CD4-positive, alpha-beta T cell treated with Interleukin-4 for 4 hours (primary cell): ENCODE measurements around the gene COPE.
"Not testable (repeated sequence)": the region's sequence is repeated elsewhere in the genome, so short reads cannot be mapped to it uniquely, and the experiment has no call there.

Source experiments
- DNase-seq: peaks from one replicate; pipeline ENCODE4 v3.0.0-alpha.2; 2020

The COPE gene

GRCh38 chr19:18939922-18940768, 21.0 kb upstream of the COPE start:
- DNase-seq, result no peak

- DNase-seq, result no peak
Observed at GRCh38 chr19:18939163-18939562, 20.0 kb upstream of the COPE start.

DNA sequence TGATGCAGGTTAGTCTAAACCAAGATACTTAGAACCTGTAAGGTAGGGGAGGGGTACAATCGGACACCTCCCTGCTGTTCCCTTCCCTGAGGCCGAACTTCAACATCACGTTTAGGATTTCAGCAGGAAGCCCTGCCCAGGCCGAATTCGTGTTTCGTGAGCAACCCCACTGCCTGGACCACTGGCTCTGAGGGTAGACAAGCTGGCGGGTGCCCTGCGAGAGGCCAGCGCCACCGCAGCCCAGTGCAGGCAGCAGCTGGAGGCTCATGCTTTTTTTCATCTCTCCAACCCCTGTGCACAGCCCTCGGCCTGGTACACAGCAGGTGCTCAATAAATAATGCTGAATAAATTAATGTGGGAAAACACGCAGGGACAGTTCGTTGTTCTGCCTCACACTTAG, 14.1 kb upstream of the COPE start:
- DNase-seq, result no peak

DNA sequence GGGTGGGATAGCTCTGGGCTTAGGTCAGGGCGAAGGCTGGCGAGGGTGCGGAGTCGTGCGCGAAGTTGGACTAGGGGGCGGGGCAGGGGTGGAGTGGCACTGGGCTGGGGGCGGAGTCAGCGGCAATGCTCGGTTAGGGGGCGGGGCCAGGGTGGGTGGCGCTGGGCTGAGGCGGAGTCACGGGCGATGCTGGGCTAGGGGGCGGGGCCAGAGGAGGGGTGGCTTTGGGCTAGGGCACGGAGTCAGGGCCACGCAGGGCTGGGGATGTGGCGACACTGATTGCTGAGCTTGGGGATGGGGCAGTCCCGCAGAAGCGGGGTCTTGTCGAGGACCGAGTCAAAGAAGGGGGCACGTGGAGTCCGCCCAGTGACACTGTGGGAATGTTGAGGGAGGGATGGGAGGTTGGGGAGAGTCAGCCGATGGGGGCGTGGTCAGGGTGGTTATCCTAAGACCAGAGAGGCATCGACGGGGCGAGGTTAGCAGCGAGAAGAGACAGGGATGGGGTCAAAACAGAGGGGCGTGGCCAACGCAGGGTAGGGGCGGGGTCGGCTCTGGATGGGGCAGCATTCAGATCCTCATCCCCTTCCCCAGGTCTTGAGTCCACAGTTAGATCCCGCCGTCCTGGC, 13.1 kb upstream of the COPE start:
- peak; percentile 50 for DNase-seq

DNA sequence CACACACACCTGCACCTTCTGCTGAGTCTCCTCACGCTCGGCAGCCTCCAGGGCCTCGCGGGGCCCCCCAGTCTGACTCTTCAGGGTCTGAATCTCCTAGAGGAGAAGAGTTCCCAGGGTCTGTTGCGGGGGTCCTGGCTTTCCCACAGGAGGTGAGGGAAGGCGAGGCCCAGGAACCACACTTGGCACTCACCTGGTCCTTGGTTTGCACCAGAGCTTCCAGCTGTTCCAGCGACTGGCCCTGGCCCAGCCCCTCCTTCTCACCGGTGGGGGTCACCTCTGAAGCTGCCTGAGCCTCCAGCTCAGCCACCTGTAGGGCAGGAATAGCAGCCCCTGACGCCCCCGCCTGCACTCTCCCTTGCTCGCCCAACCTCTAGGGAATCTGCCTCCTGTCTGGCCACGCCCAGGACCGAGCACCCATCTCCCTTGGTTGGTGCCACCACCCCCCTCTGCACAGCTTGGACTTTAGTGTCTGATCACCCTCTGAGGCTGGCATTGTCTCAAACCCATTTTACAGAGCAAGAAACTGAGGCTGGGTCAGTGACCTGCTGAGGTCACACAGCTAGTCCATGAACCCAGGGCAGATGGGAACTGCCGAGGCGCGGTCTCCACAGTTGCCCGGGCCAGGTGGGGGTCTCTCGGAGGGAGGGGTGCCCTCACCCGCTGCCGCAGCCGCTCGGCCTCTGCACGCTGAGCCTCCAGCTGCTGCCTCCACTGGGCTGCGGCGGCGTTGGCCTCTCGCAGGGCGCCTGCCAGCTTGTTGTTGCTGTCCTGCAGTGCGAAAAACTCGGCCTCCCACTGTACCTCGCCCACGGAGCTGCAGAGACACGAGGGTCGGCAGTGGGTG, 12.4 kb upstream of the COPE start:
- no peak for DNase-seq

- DNase-seq, result no peak
Observed at GRCh38 chr19:18929311-18929710, 10.1 kb upstream of the COPE start.

- no peak for DNase-seq
Observed at GRCh38 chr19:18928018-18928805, 9.0 kb upstream of the COPE start.

DNA sequence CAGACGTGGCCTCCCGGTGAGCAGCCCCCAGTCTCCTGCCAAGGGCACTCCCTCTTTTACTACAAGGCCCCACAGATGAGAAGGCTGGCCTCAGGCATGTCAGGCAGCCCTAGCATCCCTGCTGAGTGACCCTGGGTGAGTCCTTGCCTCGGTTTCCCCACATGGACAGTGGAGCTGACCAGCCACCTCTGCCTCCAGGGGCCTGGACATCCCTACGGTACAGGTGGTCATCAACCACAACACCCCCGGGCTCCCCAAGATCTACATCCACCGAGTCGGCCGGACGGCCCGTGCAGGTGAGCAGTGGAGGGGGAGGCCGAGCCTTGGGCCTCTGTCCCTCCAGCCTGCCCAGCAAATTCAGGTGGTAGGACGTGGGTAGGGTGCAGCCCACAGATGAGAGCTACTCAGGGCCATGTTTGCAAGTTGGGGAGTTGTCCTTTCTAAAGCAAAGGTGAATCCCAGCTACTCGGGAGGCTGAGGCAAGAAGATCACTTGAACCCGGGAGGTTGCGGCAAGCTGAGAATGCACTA, 5.6 kb upstream of the COPE start:
- no peak for DNase-seq

GRCh38 chr19:18922228-18922985, 3.2 kb upstream of the COPE start:
- DNase-seq, result no peak

- DNase-seq, result no peak
Observed at GRCh38 chr19:18921593-18921992, 2.4 kb upstream of the COPE start.

DNA sequence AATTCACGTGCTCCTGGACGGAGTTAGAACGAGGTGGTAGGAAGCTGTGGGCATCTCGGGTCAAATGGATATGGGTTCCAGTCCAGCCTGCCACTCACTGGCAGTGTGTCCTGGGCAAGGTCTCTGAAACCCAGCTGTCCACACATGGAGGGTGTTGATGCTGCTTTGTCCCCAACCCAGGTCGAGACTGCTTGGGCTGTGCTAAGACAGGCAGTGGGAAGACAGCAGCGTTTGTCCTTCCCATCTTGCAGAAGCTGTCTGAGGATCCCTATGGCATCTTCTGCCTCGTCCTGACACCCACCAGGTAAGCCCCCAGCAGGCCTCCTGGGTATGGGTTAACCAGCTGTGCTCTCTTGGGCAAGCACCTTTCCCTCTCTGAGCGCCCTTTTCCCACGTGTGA, 1.2 kb upstream of the COPE start:
- no peak for DNase-seq

GRCh38 chr19:18919900-18920214, 670 bp upstream of the COPE start:
- no peak for DNase-seq

GRCh38 chr19:18917593-18917992, 1.6 kb downstream of the COPE start:
- not testable (repeated sequence) for DNase-seq

- peak; percentile 22 for DNase-seq
Observed at GRCh38 chr19:18915639-18916038, 3.5 kb downstream of the COPE start.

- no peak for DNase-seq
Observed at GRCh38 chr19:18913466-18913865, 5.7 kb downstream of the COPE start.

DNA sequence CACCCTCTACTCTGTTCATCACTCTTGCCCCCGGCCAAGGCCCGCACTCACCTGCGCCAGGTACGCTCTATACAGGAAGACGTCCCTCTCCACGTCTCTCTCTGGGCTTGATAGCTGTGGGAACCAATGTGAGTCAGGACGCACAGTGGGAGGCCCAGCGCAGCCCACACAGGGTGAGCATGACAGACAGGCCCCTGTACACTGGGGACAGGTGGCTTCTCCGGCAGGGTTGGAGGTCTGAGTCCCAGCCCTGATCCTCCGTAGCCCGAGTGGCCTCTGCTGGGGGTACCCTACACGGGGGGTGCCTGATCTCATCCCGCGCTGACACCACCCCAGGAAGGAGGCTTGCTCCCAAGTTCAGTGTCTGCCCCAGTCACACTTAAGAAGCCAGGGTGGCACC, 6.3 kb downstream of the COPE start:
- no peak for DNase-seq

DNA sequence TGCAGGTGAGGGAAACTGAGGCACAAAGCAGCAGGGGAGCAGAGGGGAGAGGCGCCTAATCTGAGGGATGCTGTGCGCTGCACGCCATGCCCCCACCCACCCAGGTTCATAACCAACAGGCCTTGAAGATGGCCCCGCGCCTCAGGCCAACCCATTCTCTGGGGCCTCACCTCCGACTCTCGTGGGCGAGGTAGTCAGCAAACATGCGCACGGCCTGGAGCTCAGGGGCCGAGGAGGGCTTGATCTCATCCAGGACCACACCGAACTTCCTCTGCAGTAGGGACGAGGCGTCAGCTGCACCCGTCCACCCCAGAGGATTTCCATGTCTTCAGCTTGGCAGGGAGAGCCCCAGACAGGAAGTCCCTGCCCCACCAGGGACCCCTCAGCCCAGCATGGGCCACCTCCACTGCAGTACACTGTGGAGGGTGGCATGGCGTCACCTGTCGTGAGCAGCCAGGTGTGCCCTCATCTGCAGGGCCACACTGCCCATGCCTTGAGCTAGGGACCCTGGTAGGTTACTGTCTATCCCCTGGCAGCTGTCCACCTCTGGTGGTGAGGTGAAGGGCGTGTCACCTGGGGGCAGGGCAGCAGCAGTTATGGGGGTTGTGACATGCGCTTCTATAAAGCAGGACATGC, 8.3 kb downstream of the COPE start:
- DNase-seq, result no peak

DNA sequence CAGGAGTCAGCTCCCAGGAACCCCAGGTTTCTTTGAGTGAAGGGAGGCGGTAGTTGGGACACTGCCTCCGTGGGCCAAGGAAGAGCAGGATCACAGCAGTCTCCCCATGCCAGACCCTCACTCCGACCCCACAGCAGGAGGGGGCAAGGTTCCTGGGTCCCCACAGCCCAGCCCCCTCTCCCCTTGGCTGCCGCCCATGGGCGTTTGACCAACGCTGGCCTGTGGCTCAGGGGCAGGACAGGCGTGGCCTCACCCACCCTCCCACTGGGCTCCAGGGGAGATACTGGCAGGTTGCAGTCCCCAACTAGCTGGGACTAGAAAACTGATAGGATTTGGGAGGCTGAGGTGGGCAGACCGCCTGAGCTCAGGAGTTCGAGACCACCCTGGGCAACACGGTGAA, 9.2 kb downstream of the COPE start:
- DNase-seq, result no peak

GRCh38 chr19:18908917-18909619, 10.1 kb downstream of the COPE start:
- DNase-seq, result no peak

DNA sequence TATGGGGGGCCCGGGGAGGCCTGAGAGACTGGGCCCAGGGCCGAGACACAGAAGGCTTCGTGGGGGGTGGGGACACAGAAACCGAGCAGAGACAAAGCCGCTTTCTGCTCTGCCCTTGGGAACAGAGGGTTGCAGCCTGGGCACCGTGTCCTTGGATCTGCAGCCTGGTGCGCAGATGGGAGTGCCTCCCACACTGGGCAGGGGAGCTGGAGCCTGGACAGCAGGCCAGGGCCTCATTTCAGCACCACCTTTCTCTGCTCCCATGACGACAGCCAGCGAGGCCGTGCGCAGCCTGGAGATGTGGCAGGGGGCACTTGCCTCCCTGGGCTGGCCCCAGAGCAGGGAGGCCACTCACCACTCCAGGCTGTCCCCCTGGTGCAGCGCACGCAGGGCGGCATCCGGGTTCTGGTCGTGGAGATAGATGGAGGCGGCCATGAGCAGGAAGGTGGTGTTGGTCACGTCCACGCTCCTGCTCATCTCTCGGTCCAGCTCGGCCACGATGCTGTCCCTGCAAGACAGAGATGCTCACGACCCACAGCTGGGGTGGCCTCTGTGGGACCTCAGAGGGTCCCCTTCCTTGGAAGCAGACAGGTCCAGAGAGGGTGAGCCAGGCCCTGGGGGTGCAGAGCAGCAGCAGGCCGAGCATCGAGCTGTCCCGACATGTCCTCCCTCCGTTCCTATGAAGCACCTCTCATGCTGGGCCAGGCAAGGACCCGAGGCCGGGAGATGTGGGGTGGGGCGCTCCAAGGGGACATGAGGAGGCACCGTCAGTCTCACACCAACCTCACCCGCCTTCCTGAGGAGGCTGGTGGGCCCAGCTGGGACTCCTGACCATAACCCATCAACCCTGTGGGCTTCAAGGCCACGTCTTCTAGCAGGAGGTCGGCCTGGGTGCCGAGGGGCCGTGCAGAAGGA, 12.3 kb downstream of the COPE start:
- DNase-seq, result no peak
